ENCODE data around the gene KRT31. TPM values are rescaled to one million over a fixed set of nuclear protein-coding genes. Genes with fewer than 3 reads are reported as not detected.
"Not testable (repeated sequence)": the region's sequence is repeated elsewhere in the genome, so short reads cannot be mapped to it uniquely, and the experiment has no call there.

The KRT31 gene
- total RNA-seq, 2 experiments from 2014 or later, result not detected

GRCh38 chr17:41347869-41348760 lies 49.3 kb downstream of the KRT31 start:
- Mint-ChIP-seq H3K9me3 (peaks cover 3% of the 10 kb centered on the region), H3K36me3 (peaks cover 5% of the 10 kb centered on the region), H3K27ac (no peak overlapping the region), H3K4me1 (peaks cover 6% of the 10 kb centered on the region), H3K4me3 (no peak overlapping the region), H3K27me3 (no peaks in the 10 kb centered on the region)
- no peak for DNase-seq

- not testable (repeated sequence) for H3K27ac Mint-ChIP-seq, H3K27me3 Mint-ChIP-seq, DNase-seq, H3K4me3 Mint-ChIP-seq
- peaks cover 14% of the 10 kb centered on the region for H3K4me1 Mint-ChIP-seq
- peaks cover 13% of the 10 kb centered on the region for H3K36me3 Mint-ChIP-seq
- peaks cover 10% of the 10 kb centered on the region for H3K9me3 Mint-ChIP-seq
These were observed 51.0 kb downstream of the KRT31 start for GRCh38 chr17:41346421-41346820.

- no peak overlapping the region for H3K27ac Mint-ChIP-seq
- H3K27me3 Mint-ChIP-seq, result no peaks in the 10 kb centered on the region
- no peak for DNase-seq
- H3K4me3 Mint-ChIP-seq, result no peak overlapping the region
- peaks cover 10% of the 10 kb centered on the region for H3K9me3 Mint-ChIP-seq
- H3K36me3 Mint-ChIP-seq, result peaks cover 13% of the 10 kb centered on the region
- H3K4me1 Mint-ChIP-seq, result peaks cover 19% of the 10 kb centered on the region
These were observed 51.4 kb downstream of the KRT31 start for GRCh38 chr17:41345992-41346391.

Other genes starting within 250 kb of the KRT31 start
- gene KRTAP4-5, start 247.8 kb downstream of the KRT31 start, total RNA-seq, result not detected
- not detected for gene KRTAP4-4, start 236.9 kb downstream of the KRT31 start, total RNA-seq
- not detected for gene KRTAP4-3, start 229.4 kb downstream of the KRT31 start, total RNA-seq
- not detected for gene KRTAP4-2, start 219.4 kb downstream of the KRT31 start, total RNA-seq
- gene KRTAP4-1, start 212.7 kb downstream of the KRT31 start, total RNA-seq, result not detected
- not detected for gene KRTAP9-1, start 207.7 kb downstream of the KRT31 start, total RNA-seq
- gene KRTAP9-2, start 171.0 kb downstream of the KRT31 start, total RNA-seq, result not detected
- not detected for gene KRTAP9-3, start 165.2 kb downstream of the KRT31 start, total RNA-seq
- not detected for gene KRTAP9-8, start 159.6 kb downstream of the KRT31 start, total RNA-seq
- not detected for gene KRTAP9-4, start 147.9 kb downstream of the KRT31 start, total RNA-seq
- gene KRTAP9-9, start 142.2 kb downstream of the KRT31 start, total RNA-seq, result not detected
- not detected for gene KRTAP9-6, start 132.2 kb downstream of the KRT31 start, total RNA-seq
- not detected for gene KRTAP9-7, start 121.9 kb downstream of the KRT31 start, total RNA-seq
- not detected for gene KRTAP29-1, start 94.8 kb downstream of the KRT31 start, total RNA-seq
- gene KRTAP16-1, start 88.3 kb downstream of the KRT31 start, total RNA-seq, result not detected
- gene KRTAP17-1, start 81.9 kb downstream of the KRT31 start, total RNA-seq, result not detected
- gene KRT33A, start 46.8 kb downstream of the KRT31 start, total RNA-seq, result not detected
- not detected for gene KRT33B, start 27.8 kb downstream of the KRT31 start, total RNA-seq
- not detected for gene KRT34, start 15.3 kb downstream of the KRT31 start, total RNA-seq
- gene KRT37, start 27.0 kb upstream of the KRT31 start, total RNA-seq, result not detected
- gene KRT38, start 43.4 kb upstream of the KRT31 start, total RNA-seq, result not detected
- gene KRT32, start 69.8 kb upstream of the KRT31 start, total RNA-seq, result not detected
- not detected for gene KRT35, start 83.5 kb upstream of the KRT31 start, total RNA-seq
- not detected for gene KRT36, start 92.3 kb upstream of the KRT31 start, total RNA-seq
- not detected for gene KRT13, start 108.0 kb upstream of the KRT31 start, total RNA-seq
- not detected for gene KRT15, start 121.3 kb upstream of the KRT31 start, total RNA-seq
- gene KRT19, start 130.7 kb upstream of the KRT31 start, total RNA-seq, result not detected
- not detected for gene KRT9, start 174.5 kb upstream of the KRT31 start, total RNA-seq
- not detected for gene KRT14, start 189.3 kb upstream of the KRT31 start, total RNA-seq
- not detected for gene KRT16, start 215.2 kb upstream of the KRT31 start, total RNA-seq
- not detected for gene KRT17, start 227.0 kb upstream of the KRT31 start, total RNA-seq

All from activated naive CD8-positive, alpha-beta T cell treated with anti-CD3 and anti-CD28 coated beads for 36 hours (primary cell).